GM19193 (cell line): Measurements from ENCODE around the gene TPD52L1.

Experiments
- POLR2A ChIP-seq: IDR thresholded peaks from 4 replicates; pipeline ENCODE4 v1.6.1; 2011; ENCODE audit not compliant: insufficient read depth, insufficient read length; ENCODE audit errors: extremely low read depth

Gene TPD52L1

DNA sequence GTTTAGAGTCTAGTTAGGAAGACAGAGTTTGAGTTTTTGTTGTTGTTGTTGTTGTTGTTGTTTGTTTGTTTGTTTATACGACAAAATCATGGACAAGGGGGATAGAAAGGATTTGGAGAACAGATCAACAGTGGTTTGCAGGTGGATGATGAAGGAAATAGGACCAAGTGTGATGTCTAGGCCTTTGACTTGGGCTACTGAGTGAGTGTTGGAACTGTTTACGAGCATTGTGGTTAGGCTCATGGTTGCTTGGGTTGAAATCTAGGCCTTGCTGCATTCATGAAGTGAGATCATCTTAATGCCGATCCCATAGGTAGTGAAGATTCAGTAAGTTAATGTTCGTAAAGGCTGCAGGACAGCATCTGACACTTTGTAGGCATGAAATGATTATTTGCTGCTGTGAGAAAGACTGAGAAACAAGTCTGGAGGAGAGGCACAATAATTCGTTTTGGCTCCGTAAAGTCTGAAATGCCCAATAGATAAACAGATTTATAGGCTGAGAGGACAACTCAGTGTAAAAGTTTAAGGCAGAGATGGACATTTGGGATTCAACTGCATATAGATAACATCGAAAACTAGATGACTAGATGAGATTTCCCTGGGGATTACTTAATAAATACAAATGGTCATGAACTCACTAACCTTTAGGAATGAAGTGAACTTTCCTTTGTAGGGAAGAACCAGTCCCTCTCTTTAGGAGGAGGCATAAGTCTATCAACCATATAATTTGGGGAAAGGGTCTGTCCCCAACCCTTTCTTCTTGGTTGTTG is 78.2 kb downstream of the TPD52L1 start:
- no peak for TF ChIP-seq POLR2A

GRCh38 chr6:125232466-125232865 is 78.9 kb downstream of the TPD52L1 start:
- no peak for TF ChIP-seq POLR2A

- TF ChIP-seq POLR2A: no peak
Observed at GRCh38 chr6:125233202-125233601, 79.6 kb downstream of the TPD52L1 start.

DNA sequence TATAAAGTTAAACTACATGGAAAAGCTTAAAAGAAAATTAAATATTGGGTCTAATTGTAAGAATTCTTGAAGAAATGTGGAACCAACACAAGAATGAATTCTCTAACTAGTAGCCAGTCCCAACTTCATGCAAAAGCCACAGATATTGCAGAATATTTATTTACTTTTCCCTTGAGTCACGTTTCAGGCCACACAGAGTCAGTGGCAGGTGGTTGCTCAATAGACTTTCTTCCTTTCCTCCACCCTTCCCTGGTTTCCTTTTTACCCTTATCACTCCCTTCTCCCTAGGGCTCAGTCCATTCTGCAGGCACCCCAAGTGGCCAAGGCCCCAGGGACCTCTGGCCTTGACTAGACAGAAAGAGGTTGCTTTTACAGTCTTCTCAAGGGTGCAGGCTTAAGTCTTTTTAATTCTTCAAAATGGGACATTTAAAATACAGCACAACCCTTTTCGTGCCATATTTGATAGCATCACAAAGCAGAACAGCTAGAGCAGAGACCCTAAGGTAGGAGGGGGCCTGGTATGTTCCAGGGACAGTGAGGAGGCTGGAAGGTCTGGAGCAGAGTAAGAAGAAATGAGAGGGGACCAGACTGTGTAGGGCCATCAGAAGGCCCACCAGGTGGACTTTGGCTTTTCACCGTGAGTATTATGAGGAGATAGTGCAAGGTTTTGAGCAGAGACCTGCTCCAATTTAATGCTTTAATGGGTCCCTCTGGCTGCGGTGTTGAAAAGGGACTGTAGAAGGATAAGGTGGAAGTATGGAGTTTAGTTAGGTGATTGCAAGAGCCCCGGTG is 83.2 kb downstream of the TPD52L1 start:
- no peak for TF ChIP-seq POLR2A

DNA sequence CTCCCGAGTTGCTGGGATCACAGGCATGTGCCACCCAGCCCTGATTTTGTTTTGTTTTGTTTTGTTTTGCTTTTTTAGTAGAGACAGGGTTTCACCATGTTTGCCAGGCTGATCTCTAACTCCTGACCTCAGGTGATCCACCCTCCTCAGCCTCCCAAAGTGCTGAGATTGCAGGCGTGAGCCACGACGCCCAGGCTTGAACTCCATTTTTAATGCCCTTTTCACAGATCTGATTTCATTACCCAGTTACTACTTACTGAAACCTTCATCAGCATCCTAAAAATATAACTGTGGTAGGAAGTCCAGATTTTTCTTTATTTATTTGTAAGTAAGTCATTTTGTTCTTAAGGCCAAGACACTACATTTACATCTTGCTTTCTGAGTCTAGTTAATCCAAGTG is 84.2 kb downstream of the TPD52L1 start:
- no peak for TF ChIP-seq POLR2A

- no peak for TF ChIP-seq POLR2A
Observed at GRCh38 chr6:125245109-125245508, 91.5 kb downstream of the TPD52L1 start.

DNA sequence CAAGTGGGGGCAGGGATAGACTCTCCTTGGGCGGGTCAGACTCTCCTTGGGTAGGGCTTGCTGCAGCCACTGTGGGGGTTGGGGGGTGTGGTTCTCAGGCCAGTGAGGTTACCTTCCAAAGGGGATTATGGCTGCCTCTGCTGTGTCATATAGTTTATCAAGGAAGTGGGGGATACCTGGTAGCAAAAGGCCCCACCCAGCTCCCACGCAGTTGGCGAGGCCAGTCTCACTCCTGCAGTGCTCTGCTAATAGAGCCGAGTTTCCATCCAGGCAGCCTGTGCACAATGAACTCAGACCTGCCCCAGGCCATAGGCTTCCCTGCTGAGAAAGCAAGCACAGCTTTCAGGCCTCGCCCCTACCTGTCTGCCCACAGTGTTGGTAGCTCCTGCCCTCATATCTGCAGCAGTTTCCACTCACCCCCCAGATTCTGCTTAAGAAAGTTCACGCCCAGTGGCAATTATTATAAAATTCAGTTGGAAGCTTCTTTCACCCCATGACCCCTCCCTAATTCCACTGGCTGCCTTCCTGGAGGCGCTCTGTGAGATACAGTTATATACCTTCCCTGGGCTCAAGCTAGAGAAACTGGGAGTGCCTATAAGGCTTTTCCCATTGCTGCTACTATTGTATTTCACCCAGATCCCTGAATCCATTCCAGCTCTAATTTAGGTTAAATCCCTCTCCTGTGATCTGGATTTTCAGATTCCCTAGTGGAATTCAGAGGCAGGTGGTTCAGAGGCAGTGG is 92.1 kb downstream of the TPD52L1 start:
- TF ChIP-seq POLR2A: no peak

DNA sequence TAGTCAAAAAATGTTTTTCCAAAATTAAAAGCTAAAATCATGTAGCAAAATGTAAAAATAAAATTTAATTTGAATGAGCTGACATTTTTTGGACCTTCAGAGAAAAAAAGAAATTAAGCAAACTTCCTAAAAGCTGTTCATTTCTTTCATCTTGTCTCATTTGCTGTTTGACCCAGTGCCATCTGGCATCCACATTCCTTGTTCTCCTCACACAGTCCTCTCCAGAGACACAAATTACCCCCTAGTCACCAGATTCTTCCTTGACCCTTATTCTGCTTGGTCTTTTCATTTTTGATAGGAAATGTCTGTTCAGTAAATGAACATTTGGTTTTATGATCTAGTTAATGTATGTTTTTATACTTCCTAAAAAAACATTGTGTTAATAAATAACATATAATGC is 93.0 kb downstream of the TPD52L1 start:
- TF ChIP-seq POLR2A: no peak

DNA sequence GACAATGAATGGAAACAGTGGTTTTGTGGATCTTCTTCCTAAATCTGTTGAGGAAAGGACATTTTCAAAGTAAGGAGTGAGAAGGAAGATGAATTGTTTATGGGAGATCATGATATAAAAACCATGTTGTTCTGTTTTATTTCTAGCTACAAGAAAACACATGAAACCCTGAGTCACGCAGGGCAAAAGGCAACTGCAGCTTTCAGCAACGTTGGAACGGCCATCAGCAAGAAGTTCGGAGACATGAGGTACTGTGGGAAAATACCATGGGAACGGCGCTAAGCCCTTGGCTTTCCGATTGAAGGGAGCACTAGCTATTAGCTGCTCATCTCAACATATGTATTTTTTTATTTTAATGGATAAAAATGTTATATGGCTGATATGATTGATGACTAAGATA is 94.6 kb downstream of the TPD52L1 start:
- TF ChIP-seq POLR2A: no peak

DNA sequence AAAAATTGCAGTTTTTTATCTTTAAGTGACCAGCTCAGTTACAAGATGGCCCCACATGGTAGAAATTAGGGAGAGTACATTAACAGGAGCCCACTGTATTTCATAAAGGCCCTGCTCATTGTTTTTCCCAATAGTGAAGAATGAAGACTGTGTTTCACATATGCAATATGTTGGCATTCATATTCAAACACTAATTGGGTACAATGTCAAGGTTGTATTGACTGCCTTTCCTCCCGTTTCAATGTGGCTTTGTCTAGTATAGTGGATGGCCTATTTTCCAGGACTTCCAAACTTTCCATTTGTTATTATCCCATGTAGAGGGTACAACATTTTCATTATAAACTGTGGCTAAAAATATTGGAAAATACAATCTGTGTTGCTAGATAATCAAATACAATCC is 96.9 kb downstream of the TPD52L1 start:
- TF ChIP-seq POLR2A: no peak

GRCh38 chr6:125251516-125252220 is 98.1 kb downstream of the TPD52L1 start:
- no peak for TF ChIP-seq POLR2A

DNA sequence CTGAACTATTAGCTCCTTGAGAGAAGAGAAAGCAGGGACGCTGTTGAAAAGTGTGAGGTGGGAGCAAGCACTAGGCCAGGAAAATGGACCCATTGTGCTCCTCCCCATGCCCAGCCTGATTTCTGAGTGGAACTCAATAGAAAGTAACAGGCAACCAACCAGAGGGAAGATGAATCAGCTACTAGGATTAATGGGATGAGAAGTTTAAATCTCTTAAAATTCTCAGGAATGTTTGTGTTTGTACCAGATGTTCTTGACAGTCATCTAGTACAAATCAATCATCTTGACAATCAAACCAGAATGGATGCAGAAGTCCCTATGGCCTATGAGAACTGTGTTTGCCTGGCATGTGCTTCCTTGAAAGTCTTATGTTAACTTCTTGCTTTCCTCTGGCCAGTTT is 99.3 kb downstream of the TPD52L1 start:
- TF ChIP-seq POLR2A: no peak

DNA sequence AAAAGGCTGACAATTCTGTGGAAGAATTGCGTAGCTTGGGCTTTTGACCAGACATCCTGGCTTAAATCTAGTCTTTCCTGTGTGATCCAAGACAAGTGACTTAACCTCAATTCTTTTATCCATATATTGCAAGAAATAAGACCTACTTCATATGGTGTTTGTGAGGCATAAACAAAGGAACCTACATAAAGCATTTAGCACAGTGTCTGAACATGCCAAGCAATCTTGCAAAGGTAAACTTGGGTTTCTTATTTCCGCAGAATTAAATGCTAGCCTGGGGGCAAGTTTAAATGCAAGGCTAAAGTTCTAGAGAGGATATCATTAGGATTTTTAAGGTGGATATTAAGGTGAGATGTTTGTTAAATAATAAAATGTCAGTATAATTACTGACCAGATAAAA is 100.3 kb downstream of the TPD52L1 start:
- TF ChIP-seq POLR2A: no peak

DNA sequence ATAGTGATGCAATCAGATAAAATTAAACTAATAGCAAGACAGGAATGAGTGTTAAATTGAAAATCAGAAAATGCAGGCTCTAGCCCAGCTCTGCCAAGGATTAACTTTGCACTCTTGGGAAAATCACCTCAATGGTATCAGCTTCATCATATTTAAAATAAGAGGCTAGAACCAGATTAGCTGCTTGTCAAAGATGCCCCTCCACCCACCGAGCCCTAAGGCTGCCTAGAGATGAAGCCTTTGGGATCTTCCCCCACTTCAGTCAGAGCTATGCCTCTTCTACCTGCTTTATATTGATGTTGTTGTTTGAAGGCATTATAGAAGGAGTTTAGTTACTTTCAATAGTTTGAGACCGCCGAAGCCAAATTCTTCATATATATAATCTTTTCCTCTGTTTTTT is 100.7 kb downstream of the TPD52L1 start:
- TF ChIP-seq POLR2A: no peak

- no peak for TF ChIP-seq POLR2A
Observed at GRCh38 chr6:125255201-125255600, 101.6 kb downstream of the TPD52L1 start.
